Vagina (tissue), 2 donors: ENCODE data around the gene APC. TPM values are rescaled to one million over a fixed set of nuclear protein-coding genes. Genes with fewer than 3 reads are reported as not detected.

Experiments
- DNase-seq, 2 donors: peaks; one replicate each; pipeline ENCODE4 v3.0.0-alpha.2; 2017; ENCODE audit errors: extremely low spot score in 2 of 2
- H3K27ac ChIP-seq: fragments of 200-600 bp; sonication (generic); one replicate; pipeline ENCODE4 v1.5.1; 2019
- H3K27me3 ChIP-seq: fragments of 200-600 bp; sonication (generic); one replicate; pipeline ENCODE4 v1.5.1; 2019
- H3K36me3 ChIP-seq, 2 donors: fragments of 200-600 bp; sonication (generic); one replicate each; pipeline ENCODE4 v1.5.1; 2017 to 2019
- H3K4me1 ChIP-seq: fragments of 200-600 bp; sonication (generic); one replicate; pipeline ENCODE4 v1.5.1; 2019
- H3K4me3 ChIP-seq, 2 donors: fragments of 200-600 bp; sonication (generic); 1 replicate in 1 of 2; 2 replicates in 1 of 2; pipeline ENCODE4 v1.5.1; 2016 to 2019
- H3K9me3 ChIP-seq: fragments of 200-600 bp; sonication (generic); one replicate; pipeline ENCODE4 v1.5.1; 2019
- CTCF ChIP-seq, 3 experiments: fragments of 450-650 bp in 2 of 3; fragments of 200-600 bp in 1 of 3; sonication (generic) in 1 of 3; IDR thresholded peaks; one replicate each; pipeline ENCODE4 v1.5.1; 2017 to 2019; ENCODE audit warnings: antibody characterized with exemption in 3 of 3, mild to moderate bottlenecking in 2 of 3, moderate library complexity in 2 of 3
- POLR2A ChIP-seq, 2 donors: fragments of 450-650 bp; IDR thresholded peaks; one replicate each; pipeline ENCODE4 v1.6.1; 2017; ENCODE audit warnings: antibody characterized with exemption in 2 of 2, mild to moderate bottlenecking in 2 of 2, moderate library complexity in 2 of 2
- POLR2AphosphoS5 ChIP-seq, 2 donors: sonication (generic); formaldehyde crosslinking; IDR thresholded peaks; one replicate each; pipeline ENCODE4 v1.9.0; 2017; ENCODE audit warnings: antibody characterized with exemption in 2 of 2, mild to moderate bottlenecking in 2 of 2, low read depth in 1 of 2; ENCODE audit not compliant: insufficient read depth in 1 of 2
- intact Hi-C: fragments of 100-400 bp; cut with DNase I; formaldehyde crosslinking; loops from one replicate; pipeline ENCODE4 v1.15.1; 2023
- total RNA-seq: library from RNA; depleted of rRNA; stranded (reverse); fragments of >200 nt; gene quantifications from one replicate; pipeline ENCODE4 v1.2.3, GENCODE V29; 2016

Gene APC
- total RNA-seq: 92.8 TPM

GRCh38 chr5:112737463-112738190 lies at the start of gene APC:
APC (plus strand) TSS chr5:112737885; CDS start chr5:112754891, 17,006 bp downstream.
- intact Hi-C loops: no loop called here
- no peak for TF ChIP-seq POLR2A (IDR thresholded peaks at IDR 0.05)
- TF ChIP-seq POLR2AphosphoS5 (IDR thresholded peaks at IDR 0.05; ENCODE audit: insufficient read depth in 1 of 2, low read depth in 1 of 2): peak; percentile 43 to 75
- peak in 1 of 3 experiments; percentile 27 for TF ChIP-seq CTCF (IDR thresholded peaks at IDR 0.05)

GRCh38 chr5:112689155-112689909 lies 48.4 kb upstream of the APC start:
- Histone ChIP-seq H3K4me3 (no peak overlapping the region), H3K27me3 (no peaks in the 10 kb centered on the region), H3K4me1 (no peaks in the 10 kb centered on the region), H3K9me3 (no peaks in the 10 kb centered on the region), H3K36me3 (no peaks in the 10 kb centered on the region), H3K27ac (no peak overlapping the region)
- intact Hi-C loops: no loop called here
- no peak for DNase-seq
- TF ChIP-seq CTCF (IDR thresholded peaks at IDR 0.05): no peak
- TF ChIP-seq POLR2AphosphoS5 (IDR thresholded peaks at IDR 0.05; ENCODE audit: insufficient read depth in 1 of 2, low read depth in 1 of 2): no peak
- TF ChIP-seq POLR2A (IDR thresholded peaks at IDR 0.05): no peak

More at GRCh38 chr5:112737463-112738190, at the start of gene APC:
- Histone ChIP-seq H3K4me3 (peak within 1 kb of the TSS; percentile 62 to 69), H3K9me3 (no peaks in the 10 kb centered on the region), H3K27ac (peak within 1 kb of the TSS; percentile 64), H3K4me1 (peaks cover 17% of the 10 kb centered on the region), H3K36me3 (no peaks in the 10 kb centered on the region), H3K27me3 (no peaks in the 10 kb centered on the region)
- peak in 1 of 2 donors; percentile 94 for DNase-seq

GRCh38 chr5:112690605-112691338 lies 46.9 kb upstream of the APC start:
- no peak for DNase-seq
- TF ChIP-seq POLR2AphosphoS5 (IDR thresholded peaks at IDR 0.05; ENCODE audit: insufficient read depth in 1 of 2, low read depth in 1 of 2) (no peak), POLR2A (IDR thresholded peaks at IDR 0.05) (no peak), CTCF (IDR thresholded peaks at IDR 0.05) (no peak)
- Histone ChIP-seq H3K27me3 (no peaks in the 10 kb centered on the region), H3K27ac (no peak overlapping the region), H3K36me3 (no peaks in the 10 kb centered on the region), H3K9me3 (no peaks in the 10 kb centered on the region), H3K4me3 (no peak overlapping the region), H3K4me1 (no peaks in the 10 kb centered on the region)
- intact Hi-C loops: no loop called here

GRCh38 chr5:112691339-112691680 lies 46.4 kb upstream of the APC start:
- H3K4me3 ChIP-seq: no peak overlapping the region
- TF ChIP-seq POLR2A (IDR thresholded peaks at IDR 0.05): no peak
- TF ChIP-seq CTCF (IDR thresholded peaks at IDR 0.05): no peak
- TF ChIP-seq POLR2AphosphoS5 (IDR thresholded peaks at IDR 0.05; ENCODE audit: insufficient read depth in 1 of 2, low read depth in 1 of 2): no peak
- intact Hi-C loops: no loop called here
- no peaks in the 10 kb centered on the region for H3K27me3 ChIP-seq
- H3K27ac ChIP-seq: no peak overlapping the region
- no peaks in the 10 kb centered on the region for H3K36me3 ChIP-seq
- no peaks in the 10 kb centered on the region for H3K4me1 ChIP-seq
- no peaks in the 10 kb centered on the region for H3K9me3 ChIP-seq
- DNase-seq: no peak
